Stimulated activated CD4-positive, alpha-beta T cell treated with anti-CD3 and anti-CD28 coated beads, Interleukin-1b, Interleukin-23, amount 100 ng/mL, for 4 hours (primary cell): ENCODE measurements around the gene C1orf115.
"Not testable (repeated sequence)": the region's sequence is repeated elsewhere in the genome, so short reads cannot be mapped to it uniquely, and the experiment has no call there.

Source experiments
- DNase-seq, 2 donors: peaks; one replicate each; pipeline ENCODE4 v3.0.0-alpha.2; 2020; ENCODE audit warnings: low read depth in 2 of 2

The C1orf115 gene

DNA sequence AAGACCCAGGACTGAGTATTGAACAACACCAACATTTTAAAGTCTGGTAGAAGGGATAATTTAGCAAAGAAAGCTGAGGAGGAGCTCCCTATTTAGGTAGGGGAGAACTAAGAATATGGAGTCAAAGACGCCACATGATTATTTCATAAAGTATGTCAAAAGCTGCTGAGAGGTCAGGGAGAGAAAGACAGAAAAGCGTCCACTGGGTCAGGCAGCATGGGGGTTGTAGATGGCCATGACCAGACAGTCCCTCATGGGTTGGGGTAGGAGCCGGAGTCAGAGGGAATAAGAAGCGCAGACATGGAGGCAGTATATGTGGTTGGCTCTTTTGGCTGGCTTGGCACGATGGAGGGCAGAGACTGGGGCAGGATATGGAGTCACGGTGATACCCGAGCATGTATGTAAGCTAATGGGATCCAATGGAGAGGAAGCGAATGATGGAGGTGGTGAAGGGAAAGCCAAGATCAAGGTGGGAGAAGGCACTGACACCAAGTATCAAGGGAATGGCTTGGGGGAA, 4.8 kb downstream of the C1orf115 start:
- no peak for DNase-seq

DNA sequence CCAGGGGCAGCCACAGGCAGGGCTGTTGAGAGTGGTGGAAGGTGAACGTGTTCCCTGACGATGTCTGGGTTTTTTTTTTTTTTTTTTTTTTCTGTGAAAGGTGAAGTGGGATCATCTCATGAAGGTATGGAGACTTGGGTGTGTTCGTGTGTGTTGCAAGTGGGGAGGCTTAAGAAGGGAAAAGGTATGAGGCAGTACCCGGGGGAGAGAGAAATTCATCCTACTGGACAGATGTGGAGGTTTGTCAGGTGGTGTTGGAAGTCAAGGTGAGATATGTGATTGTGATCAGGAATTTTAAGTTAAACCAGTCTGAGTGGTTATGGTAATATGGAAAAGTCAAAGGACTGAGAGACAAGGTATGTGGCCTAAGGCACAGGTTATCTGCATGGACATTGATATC, 5.3 kb downstream of the C1orf115 start:
- no peak for DNase-seq

DNA sequence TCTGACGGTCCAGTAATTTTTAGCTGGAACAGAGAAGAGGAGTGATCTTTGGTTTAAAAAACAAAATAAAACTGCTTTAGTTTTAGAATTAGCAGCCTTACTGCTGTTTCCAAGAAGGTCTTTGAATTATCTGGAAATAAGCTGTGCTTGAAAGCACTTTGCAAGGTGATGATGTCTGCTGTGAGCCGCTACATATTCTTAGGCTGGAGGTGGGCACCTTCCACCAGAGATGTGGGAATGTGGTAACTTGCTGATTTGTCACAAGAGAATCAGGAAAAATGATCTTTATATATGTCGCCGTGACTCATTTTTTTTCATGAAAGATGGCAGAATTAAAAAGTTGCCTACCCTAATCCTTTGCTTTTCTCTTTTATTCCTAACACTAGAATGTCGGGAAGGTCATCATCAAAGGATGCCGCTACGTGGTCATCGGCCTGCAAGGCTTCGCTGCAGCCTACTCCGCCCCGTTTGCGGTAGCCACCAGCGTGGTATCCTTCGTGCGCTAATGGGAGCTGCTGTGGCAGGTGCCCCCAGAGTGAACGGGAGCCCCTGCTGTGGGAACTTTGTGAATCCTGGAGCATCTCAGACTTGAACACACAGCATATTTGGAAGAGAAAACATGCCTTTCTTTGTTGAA, 6.2 kb downstream of the C1orf115 start:
- DNase-seq: no peak

DNA sequence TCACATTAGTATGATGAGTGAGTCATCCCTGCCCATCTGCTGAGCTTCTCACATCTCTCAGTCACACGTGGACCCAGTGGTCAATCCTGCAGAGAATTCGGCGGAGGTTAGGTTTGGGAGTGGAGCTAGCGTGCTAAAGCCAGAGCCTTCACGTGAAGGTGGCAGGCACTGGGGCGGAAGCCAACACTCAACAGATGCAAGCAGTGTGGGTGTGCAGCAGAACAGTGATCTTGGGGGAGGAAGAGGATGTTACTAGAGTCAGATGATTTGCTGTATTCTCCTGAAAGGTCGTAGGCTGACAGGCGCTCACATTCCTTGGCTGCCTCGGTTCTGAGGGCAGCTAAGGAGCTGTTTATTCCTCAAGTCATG, 6.7 kb downstream of the C1orf115 start:
- no peak for DNase-seq

DNA sequence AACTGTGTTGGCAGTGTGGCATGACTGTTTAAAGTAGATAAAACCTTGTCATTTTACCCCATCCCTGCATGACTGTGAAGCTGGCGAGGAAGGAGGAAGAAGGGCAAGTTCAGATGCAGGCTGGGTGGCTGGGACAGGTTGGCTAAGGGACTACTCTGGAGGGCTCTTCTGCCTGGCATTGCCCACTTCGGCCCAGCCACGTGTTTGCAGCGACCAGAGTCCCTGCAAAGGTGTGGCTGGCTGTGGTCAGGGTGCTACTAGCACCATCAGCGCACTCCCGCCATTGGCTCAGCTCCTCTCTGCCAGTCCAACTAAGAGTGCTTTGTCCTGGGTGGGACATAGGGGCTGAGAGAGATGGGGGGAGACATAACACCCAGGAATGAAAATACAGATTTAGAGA, 7.2 kb downstream of the C1orf115 start:
- DNase-seq: no peak

DNA sequence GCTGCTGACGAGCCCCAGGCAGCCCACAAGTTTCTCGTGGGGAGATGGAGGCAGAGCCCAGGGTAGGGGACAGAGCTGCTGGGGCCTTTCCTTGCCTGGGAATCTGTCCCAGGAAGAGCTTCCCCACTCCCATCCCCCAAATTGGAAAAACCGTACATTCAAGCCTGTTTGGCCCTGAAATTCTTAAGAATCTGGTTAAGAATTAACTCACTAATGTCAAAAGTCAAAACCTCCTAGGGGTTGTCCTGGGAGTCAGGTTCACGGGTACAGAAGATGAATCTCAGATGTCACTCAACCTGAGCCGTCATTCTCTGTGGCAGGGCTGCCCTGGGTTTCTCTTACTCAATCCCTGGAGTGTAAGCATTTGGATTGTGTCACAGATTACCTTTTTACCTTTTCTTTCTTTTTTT, 8.4 kb downstream of the C1orf115 start:
- no peak for DNase-seq

DNA sequence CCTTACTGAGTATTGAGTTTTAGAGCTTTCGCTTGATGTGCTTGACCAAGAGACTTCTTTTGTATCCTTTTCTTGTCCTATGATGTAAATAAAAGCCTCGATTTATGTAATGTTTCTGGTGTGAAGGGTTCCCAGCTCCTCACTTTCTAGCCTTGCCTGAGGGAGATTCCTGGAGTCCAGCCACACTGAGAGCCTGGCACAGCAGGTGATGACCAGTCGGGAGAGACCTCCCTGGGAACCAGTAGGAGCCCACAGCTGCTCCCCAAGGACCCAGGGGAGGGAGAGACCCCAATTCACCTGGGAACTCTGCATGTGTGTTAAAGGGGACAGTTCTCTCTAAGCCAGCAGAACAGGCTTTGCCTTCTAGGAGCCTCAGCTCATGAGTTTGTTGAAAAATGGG, 8.9 kb downstream of the C1orf115 start:
- DNase-seq: no peak

DNA sequence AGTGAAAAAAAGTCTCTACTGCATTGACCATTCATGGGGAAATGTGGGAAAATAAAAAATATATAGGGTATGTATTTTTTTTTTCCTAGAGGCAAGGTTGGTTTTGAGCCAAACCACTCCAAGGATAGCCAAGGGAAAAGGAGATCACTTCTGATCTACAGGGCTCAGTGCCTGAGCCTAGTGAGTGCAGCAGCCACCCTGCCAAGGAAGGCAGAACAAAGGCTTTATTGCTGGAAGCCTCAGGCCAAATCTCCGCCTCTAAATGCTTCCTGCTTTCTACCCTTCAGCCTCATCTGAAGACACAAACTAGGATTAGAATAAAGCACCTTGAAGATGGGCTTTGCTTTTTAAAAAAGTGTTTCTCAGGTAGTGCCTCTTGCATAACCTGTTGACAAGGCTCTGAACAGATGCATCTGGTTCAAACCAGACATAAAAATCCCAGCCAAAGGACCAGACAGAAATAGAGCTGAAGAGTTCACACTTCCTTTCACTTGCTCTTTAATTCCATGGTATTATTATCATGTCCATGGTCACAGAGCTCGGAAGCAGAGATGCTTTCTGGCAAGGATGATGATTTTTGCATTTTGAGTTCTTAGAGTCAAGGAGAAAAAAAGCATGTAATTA, 10.5 kb downstream of the C1orf115 start:
- DNase-seq: no peak

DNA sequence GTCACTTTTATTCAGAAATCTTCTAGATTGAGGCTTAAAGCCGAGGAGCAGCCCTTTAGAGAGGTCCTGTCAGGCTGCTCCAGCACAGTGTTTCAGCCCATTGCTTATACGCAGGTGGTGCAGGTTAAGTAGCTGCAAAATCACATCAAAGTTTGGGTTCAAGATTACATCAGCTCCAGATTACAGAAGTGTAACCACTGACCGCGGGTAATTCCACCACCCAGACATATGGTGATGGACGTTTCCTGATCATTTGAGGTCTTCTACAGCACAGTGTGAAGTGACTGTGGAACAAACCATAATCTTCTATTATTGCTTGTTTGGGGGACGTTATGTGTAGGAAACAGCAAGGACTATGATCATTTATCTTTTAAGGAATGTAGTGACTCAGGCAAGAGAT, 11.8 kb downstream of the C1orf115 start:
- no peak for DNase-seq

DNA sequence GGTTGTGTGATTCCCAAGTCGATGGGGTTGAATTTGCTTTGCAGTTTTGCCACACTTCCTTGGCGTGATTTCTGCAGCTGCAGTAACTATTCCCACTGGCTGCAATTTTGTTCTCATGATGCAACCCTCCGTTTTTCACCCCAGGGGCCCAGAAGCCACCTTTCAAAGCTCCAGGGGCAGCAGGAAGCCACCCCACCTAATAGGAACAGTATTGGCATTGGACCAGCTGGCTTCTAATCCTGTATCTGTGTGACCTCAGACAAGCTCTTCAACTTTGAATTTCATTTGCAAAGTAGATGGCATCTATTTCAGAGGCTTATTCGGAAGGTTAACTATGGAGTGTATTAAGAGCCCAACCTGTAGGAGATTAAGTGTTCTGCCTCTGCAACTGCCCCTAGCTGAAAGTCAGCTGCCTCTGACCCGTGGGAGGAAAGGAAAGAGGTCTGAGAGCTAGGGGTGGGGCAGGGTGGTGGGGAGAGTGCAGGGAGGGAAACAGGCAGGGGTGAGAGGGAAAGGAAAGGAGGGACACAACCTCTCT, 12.6 kb downstream of the C1orf115 start:
- DNase-seq: no peak

DNA sequence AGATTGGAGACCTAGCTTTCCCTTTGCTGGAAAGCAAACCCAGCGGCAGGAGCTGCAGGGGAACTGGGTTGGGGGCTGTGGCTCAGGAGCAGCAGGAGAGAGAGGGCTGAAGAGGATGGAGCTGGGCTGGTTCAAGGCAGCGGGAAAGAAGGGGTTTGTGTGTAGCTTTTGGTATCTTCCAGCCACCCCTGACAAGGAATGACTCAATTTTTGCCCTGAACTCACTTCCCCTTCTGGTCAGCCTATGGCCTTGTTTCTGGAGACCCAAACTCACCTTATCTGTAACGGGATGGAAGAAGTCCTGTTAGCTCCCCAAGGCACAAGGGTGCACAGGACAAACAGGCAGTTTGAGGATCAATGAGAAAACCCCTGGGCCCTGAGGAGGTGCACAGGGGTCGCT, 13.1 kb downstream of the C1orf115 start:
- DNase-seq: no peak

DNA sequence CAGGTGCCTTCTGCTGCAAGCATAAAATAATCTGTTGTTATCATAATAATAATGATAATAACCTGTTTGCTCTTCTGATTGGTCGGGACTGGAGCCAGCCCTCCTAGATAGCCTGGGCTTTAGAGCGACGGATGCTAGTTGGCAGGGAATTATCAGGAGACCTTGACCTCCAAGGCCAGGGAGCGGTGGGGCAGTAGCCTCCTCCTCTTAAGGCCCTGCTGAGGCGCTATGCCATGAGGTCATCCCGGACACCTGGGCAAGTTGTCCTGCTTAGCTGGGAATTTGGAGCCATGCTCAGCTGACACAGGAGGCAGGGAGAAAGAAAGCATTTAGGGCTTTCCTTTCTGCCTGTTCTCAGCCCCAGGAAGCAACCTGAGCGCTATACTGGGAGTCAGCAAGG, 15.6 kb downstream of the C1orf115 start:
- DNase-seq: no peak

DNA sequence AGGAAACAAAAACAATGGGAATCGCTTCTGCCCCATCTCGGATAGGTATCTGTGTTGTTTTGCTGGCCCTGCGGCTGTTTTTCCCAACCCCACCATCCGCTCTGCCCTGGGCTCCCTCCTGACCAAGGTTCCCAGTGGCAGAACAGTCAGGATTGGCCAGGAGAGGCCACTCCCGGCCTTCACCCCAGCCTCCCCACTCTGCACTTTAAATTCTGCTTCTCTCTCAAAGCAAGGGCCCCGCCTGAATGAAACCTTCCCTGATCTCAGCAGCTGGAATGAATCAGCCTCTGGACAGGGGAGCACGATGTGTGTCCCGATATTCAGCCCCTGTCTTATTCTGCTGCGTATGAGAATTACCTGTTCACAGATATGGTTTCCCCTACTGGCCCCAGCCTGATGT, 16.3 kb downstream of the C1orf115 start:
- no peak for DNase-seq

DNA sequence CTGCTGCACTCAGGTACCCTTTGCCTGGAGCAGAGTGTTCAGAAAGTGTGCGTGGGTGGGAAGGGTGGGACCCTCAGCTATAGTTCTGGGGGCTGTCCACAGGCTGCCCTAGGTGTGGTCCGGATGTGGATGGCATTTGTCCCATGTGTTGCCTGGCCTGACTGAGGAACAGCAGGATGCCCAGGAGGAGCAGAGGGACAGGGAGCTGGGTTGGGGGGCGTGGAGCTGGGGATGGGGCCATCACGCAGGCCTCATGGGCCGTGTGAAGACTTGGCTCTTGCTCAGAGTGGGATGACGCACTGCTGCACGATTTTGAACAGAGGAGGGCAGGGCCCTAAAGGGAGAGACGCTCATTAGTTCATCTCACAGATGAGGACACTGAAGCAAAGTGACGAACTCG, 17.0 kb downstream of the C1orf115 start:
- no peak for DNase-seq

DNA sequence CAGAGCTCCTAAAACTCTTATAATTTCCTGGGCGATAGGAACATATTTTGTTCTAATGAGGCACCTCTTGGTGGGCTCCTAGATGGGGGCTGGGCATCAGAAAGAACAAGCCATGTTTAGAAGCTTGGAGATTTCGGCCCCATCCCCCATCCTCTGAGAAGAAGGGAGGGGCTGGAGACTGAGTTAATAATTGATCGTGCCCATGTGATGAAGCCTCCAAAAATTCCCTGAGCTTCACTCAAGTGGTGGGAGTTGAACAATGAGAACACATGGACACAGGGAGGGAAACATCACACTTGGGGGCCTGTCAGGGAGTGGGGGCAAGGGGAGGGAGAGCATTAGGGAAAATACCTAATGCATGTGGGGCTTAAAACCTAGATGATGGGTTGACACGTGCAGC, 18.1 kb downstream of the C1orf115 start:
- DNase-seq: no peak

DNA sequence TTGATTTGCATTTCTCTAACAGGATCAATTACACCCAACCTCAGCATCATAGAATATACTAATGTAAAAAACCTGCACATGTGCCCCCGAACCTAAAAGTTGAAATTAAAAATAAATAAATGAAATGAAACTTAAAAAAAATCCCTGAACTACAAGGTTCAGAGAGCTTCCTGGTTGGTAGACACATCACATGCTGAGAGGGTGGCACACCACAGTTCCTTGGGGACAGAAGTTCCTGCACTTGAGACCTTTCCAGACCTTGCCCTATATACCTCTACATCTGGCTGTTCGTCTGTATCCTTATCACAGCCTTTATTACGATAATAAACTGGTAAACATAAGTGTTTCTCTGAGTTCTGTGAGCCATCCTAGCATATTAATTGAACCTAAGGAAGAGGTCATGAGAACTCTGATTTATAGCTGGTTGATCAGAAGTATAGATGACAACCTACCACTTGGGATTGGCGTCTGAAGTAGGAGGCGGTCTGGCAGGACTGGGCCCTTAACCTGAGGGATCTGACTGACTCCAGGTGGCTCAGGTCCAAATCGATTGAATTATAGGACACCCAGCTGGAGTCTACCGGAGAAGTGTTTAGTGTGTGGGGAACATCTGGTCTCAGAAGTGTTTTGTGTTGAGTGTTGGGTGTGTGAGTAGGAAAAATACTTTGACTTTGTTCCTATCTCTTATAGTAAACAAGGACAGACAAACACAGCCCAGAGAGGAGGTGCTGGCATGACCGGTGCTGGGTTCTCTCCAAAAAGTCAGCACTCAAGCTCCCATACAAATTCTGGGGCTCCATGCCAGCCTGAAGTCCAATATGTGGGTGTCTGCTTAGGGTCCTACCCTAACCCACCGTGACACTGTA, 19.0 kb downstream of the C1orf115 start:
- DNase-seq: no peak

DNA sequence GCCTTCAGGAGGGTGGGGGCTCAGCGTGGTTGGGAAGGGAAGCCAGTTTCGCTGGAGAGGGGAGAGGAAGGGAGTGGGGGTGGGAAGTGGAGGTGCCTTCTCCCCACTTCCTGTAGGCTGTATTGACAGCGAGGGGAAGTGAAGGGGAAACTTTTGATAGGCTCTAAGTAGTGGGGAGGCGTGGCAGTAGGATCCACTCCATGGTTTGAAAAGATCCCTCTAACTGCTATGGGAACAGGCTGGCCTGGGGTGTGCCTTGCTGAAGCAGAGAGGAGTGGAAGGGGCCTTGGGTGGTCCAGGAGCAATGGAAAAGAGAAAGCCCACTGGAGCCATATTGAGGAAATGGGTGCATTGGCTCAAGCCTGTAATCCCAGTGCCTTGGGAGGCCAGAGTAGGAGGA, 20.2 kb downstream of the C1orf115 start:
- no peak for DNase-seq

DNA sequence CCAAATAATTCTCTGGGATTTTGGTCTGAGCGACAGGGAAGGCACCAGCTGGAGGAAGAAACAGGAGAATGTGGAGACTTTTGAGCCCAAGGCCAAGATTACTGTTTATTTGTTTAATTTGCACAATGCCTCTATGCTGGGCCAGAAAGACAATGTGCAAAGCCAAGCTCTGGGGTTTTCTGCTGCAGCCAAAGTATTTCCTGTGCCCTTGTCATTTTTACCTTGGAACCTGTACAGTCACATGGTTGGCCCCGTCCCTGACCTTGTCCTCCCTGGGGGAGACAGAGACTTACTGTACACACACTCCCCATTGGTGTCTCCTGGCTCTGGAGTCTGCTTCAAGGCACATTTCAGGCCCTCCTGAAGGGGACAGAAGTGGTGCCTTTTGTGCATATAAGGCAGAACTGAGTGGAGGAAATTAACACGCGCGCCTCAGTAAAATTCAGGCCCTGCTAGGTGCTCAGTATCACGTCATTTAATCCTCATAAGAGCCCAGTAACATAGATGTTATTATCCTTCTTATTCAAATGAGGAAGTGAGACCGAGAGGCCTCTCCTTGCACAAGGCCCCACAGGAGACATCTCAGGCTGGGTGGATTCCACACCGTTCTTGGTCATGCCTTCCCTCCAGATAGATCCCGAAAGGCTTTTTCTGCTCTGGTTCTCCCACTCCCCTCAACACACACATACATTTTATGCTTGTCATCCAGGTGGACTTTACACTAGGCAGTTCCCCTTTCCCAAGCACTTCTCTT, 21.1 kb downstream of the C1orf115 start:
- DNase-seq: no peak

DNA sequence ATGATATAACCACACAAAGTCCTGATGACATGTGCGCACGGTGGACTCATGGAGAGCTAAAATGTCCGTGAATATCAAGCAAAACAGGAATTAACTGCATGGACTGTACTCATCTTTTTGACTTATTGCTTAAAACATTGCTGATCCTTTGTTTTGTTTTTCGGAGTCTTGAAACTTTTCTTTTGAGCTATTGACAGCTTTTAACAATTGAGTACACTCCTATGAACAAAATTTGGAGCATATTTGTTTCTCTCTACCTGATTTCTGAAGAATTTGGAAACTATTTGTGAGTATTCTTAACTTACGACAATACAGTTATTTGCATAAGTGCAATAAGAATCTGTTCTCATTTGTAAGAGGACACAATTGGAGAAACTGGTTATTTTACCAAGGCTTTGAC, 25.8 kb downstream of the C1orf115 start:
- DNase-seq: not testable (repeated sequence)

DNA sequence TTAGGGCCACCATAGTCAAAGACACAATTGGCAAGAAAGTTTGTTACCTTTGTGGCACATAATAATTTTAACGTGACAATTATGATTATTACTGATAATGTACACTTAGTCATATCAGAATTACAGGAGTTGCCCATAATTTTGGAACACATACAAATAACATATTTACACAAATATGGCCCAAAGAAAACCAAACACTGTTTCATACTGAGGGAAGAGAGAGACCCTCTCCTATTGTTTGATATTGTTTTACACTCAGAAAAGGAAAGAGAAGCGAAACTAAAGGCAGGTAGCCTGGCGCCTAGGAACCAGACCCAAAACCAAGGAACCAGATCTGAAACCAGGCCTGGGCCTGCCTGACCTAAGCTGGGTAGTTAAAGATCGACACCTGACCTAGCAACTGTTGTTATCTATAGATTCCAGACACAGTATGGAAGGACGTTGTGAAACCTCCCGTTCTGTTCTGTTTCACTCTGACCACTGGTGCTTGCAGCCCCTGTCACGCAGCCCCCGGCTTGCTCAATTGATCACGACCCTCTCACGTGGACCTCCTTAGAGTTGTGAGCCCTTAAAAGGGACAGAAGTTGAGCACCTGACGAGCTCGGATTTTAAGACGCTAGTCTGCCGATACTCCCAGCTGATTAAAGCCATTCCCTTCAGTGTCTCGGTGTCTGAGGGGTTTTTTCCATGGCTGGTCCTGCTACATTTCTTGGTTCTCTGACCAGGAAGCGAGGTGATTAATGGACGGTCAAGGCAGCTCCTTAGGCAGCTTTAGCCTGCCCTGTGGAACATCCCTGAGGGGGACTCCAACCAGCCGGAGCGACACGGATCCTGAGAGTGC, 27.9 kb downstream of the C1orf115 start:
- DNase-seq: no peak

DNA sequence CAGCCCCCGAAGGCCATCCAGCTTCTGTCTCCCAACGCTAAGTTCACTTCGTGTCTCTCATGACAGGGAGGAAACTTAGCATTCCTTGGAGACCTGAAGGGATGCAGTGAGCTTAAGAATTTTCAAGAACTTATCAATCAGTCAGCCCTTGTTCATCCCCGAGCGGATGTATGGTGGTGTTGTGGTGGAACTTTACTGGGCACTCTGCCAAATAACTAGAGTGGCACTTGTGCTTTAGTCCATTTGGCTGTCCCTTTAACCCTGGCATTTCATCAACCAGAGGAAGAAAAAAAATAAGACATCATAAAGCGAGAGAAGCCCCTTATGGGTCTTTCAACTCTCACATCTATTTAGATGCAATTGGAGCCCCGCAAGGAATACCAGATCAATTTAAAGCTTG, 31.1 kb downstream of the C1orf115 start:
- DNase-seq: not testable (repeated sequence)
